MM.1S (cell line): ENCODE data around the gene HIBADH.

Experiments used
- DNase-seq: peaks from one replicate; pipeline ENCODE4 v3.0.0-alpha.2; 2015
- H2AFZ ChIP-seq: fragments of 300-600 bp; sonication (generic); 2 replicates; pipeline ENCODE4 v1.6.0; 2016; ENCODE audit warnings: antibody characterized with exemption, low read length
- H3F3A ChIP-seq: fragments of 300-600 bp; sonication (generic); 2 replicates; pipeline ENCODE4 v1.6.1; 2016; ENCODE audit warnings: mild to moderate bottlenecking, antibody characterized with exemption, low read length, moderate library complexity, mixed read lengths; ENCODE audit not compliant: insufficient read depth
- H3K27ac ChIP-seq: fragments of 300-600 bp; sonication (generic); 2 replicates; pipeline ENCODE4 v1.5.1; 2016; ENCODE audit warnings: mild to moderate bottlenecking, low read length
- H3K27me3 ChIP-seq: fragments of 300-600 bp; sonication (generic); replicated peaks from 2 replicates; pipeline ENCODE4 v1.6.0; 2016; ENCODE audit warnings: low read length; ENCODE audit not compliant: insufficient read depth
- H3K36me3 ChIP-seq: fragments of 300-600 bp; sonication (generic); replicated peaks from 2 replicates; pipeline ENCODE4 v1.6.1; 2016; ENCODE audit warnings: mild to moderate bottlenecking, low read length, mixed read lengths; ENCODE audit not compliant: insufficient read depth
- H3K4me1 ChIP-seq: fragments of 300-600 bp; sonication (generic); 2 replicates; pipeline ENCODE4 v1.6.1; 2016; ENCODE audit warnings: low read length, mixed read lengths
- H3K4me2 ChIP-seq: fragments of 300-600 bp; sonication (generic); 2 replicates; pipeline ENCODE4 v1.6.0; 2016; ENCODE audit warnings: low read depth, low read length
- H3K4me3 ChIP-seq: fragments of 300-600 bp; sonication (generic); 2 replicates; pipeline ENCODE4 v1.5.1; 2016; ENCODE audit warnings: low read length, mixed read lengths
- H3K79me2 ChIP-seq: fragments of 300-600 bp; sonication (generic); 2 replicates; pipeline ENCODE4 v1.6.1; 2016; ENCODE audit warnings: mixed run types, low read length, mixed read lengths
- H3K9ac ChIP-seq: fragments of 300-600 bp; sonication (generic); 2 replicates; pipeline ENCODE4 v1.6.1; 2016; ENCODE audit warnings: low read length, mixed read lengths
- H3K9me2 ChIP-seq: fragments of 300-600 bp; sonication (generic); replicated peaks from 2 replicates; pipeline ENCODE4 v1.6.1; 2016; ENCODE audit warnings: mild to moderate bottlenecking, low read length, mixed read lengths; ENCODE audit not compliant: insufficient read depth
- H3K9me3 ChIP-seq: fragments of 300-600 bp; sonication (generic); replicated peaks from 2 replicates; pipeline ENCODE4 v1.6.1; 2016; ENCODE audit warnings: mild to moderate bottlenecking, low read length, mixed read lengths; ENCODE audit not compliant: insufficient read depth
- H4K20me1 ChIP-seq: fragments of 300-600 bp; sonication (generic); 2 replicates; pipeline ENCODE4 v1.6.1; 2016; ENCODE audit warnings: mild to moderate bottlenecking, low read length, moderate library complexity, mixed read lengths; ENCODE audit not compliant: insufficient read depth
- EZH2 ChIP-seq: fragments of 300-600 bp; sonication (generic); optimal IDR thresholded peaks from 2 replicates; pipeline ENCODE3; 2017; ENCODE audit warnings: low read depth, mild to moderate bottlenecking, antibody characterized with exemption, low read length, mixed read lengths
- EZH2phosphoT487 ChIP-seq: fragments of 300-600 bp; sonication (generic); IDR thresholded peaks from 2 replicates; pipeline ENCODE4 v1.6.1; 2018; ENCODE audit warnings: antibody characterized with exemption, low read length
- TF ChIP-seq, protein P1 (sequence below): fragments of 300-600 bp; sonication (generic); IDR thresholded peaks from 2 replicates; pipeline ENCODE4 v1.5.1; 2016; ENCODE audit warnings: antibody characterized with exemption, low read length, mixed read lengths

The HIBADH gene

DNA sequence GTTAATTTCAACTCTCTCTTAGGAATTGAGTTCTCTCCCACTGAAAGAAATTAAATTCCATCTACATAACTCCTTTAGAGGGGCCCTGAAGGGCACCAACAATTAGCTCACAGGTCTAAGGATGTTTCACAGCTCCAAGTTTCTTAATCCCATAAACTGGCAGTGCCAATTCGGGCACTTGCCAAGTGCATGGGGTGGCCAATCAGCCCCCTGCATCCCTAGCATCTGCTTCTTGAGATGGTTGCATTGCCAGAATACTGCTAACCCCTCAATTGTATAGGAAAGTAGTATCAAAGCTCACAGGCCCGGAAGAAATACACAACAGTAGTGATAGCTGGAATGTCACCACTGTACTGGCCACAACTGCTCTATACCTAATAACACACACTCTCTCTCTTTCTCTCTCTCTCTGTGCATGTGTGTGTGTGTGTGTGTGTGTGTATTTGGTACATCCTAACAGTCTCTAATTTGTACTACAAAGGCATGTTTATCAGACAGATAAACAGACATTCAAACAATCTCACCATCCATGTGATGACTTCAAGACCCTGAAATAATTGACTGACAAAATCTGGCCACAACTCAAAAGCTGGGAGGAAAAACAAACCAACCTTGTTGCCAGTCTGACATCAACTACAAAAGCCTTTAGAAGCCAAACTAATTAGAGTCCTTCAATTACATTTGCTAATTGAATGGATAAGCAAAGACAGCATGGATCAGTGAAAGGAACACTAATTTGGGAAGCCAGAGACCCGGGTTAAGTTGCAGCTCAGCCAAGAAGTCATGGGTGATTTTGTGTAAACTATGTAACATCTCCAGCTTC is 27.8 kb downstream of the HIBADH start:
- Histone ChIP-seq H3F3A (no peaks in the 10 kb centered on the region), H3K27me3 (no peaks in the 10 kb centered on the region), H3K36me3 (no peaks in the 10 kb centered on the region), H3K79me2 (no peaks in the 10 kb centered on the region), H3K4me3 (no peak overlapping the region), H4K20me1 (no peaks in the 10 kb centered on the region), H2AFZ (no peak overlapping the region), H3K4me1 (no peaks in the 10 kb centered on the region), H3K4me2 (no peak overlapping the region), H3K9ac (no peak overlapping the region), H3K27ac (no peak overlapping the region), H3K9me3 (no peaks in the 10 kb centered on the region), H3K9me2 (no peaks in the 10 kb centered on the region)
- no peak for DNase-seq
- TF ChIP-seq EZH2 = no peak
- TF ChIP-seq EZH2phosphoT487 = no peak
- TF ChIP-seq, protein P1, sequence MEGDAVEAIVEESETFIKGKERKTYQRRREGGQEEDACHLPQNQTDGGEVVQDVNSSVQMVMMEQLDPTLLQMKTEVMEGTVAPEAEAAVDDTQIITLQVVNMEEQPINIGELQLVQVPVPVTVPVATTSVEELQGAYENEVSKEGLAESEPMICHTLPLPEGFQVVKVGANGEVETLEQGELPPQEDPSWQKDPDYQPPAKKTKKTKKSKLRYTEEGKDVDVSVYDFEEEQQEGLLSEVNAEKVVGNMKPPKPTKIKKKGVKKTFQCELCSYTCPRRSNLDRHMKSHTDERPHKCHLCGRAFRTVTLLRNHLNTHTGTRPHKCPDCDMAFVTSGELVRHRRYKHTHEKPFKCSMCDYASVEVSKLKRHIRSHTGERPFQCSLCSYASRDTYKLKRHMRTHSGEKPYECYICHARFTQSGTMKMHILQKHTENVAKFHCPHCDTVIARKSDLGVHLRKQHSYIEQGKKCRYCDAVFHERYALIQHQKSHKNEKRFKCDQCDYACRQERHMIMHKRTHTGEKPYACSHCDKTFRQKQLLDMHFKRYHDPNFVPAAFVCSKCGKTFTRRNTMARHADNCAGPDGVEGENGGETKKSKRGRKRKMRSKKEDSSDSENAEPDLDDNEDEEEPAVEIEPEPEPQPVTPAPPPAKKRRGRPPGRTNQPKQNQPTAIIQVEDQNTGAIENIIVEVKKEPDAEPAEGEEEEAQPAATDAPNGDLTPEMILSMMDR = no peak

DNA sequence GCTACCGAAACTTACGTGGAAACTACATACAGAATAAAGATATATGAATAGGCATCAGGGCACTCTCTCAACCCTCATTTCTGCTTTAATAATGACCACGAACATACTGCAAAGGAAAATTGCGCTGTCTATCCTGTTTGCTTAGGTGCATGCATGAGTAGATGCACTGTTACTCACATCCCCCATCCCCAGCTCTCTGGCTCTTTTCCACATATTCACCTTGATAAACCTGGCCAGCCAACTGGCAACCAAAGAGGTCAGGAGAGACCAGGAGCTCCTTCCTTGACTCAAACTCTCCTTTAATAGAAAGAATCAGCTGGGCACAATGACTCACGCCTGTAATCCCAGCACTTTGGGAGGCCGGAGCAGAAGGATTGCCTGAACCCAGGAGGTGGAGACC is 29.6 kb downstream of the HIBADH start:
- no peaks in the 10 kb centered on the region for H3K27me3 ChIP-seq
- H3K9me2 ChIP-seq = no peaks in the 10 kb centered on the region
- TF ChIP-seq EZH2 = no peak
- no peak for TF ChIP-seq EZH2phosphoT487
- TF ChIP-seq, protein P1 = no peak
- no peak overlapping the region for H3K4me3 ChIP-seq
- no peaks in the 10 kb centered on the region for H3K4me1 ChIP-seq
- no peaks in the 10 kb centered on the region for H3F3A ChIP-seq
- no peaks in the 10 kb centered on the region for H4K20me1 ChIP-seq
- DNase-seq = no peak
- no peak overlapping the region for H2AFZ ChIP-seq
- no peak overlapping the region for H3K4me2 ChIP-seq
- no peaks in the 10 kb centered on the region for H3K79me2 ChIP-seq
- H3K27ac ChIP-seq = no peak overlapping the region
- H3K36me3 ChIP-seq = no peaks in the 10 kb centered on the region
- H3K9me3 ChIP-seq = no peaks in the 10 kb centered on the region
- no peak overlapping the region for H3K9ac ChIP-seq

GRCh38 chr7:27631391-27631790 is 31.3 kb downstream of the HIBADH start:
- Histone ChIP-seq H3K27me3 (no peaks in the 10 kb centered on the region), H3K27ac (no peak overlapping the region), H3K36me3 (no peaks in the 10 kb centered on the region), H3K9me2 (no peaks in the 10 kb centered on the region), H3K79me2 (no peaks in the 10 kb centered on the region), H3K4me1 (no peaks in the 10 kb centered on the region), H3K4me2 (no peak overlapping the region), H4K20me1 (no peaks in the 10 kb centered on the region), H3K4me3 (no peak overlapping the region), H2AFZ (no peak overlapping the region), H3F3A (no peaks in the 10 kb centered on the region), H3K9me3 (no peaks in the 10 kb centered on the region), H3K9ac (no peak overlapping the region)
- TF ChIP-seq EZH2phosphoT487 (no peak), EZH2 (no peak)
- TF ChIP-seq, protein P1 = no peak
- DNase-seq = no peak
